Calu3 (cell line): ENCODE results near the gene TANGO6. TPM values are rescaled to one million over a fixed set of nuclear protein-coding genes. Genes with fewer than 3 reads are reported as not detected.

Experiments
- Bru-seq: library from RNA; stranded (reverse); fragments of 400-500 nt; gene quantifications from one replicate; lab custom pipeline; 2021; lab: Mats Ljungman, UMichigan
- BruChase-seq, 2 experiments: library from RNA; stranded (reverse); fragments of 400-500 nt; gene quantifications; one replicate each; lab custom pipeline; 2021; lab: Mats Ljungman, UMichigan
- BruUV-seq: library from RNA; stranded (reverse); fragments of 400-500 nt; replicated peaks from 2 replicates; lab custom pipeline; 2021; lab: Mats Ljungman, UMichigan
- CTCF ChIA-PET: fragments of 300-600 bp; sonication (Branson Sonifier 250); formaldehyde crosslinking; loops from one replicate; lab custom pipeline; 2022; ENCODE audit warnings: antibody characterized with exemption; lab: Charles Lee
- DNase-seq: peaks from one replicate; pipeline ENCODE4 v3.0.0; 2022
- H3K27ac Mint-ChIP-seq: one replicate; pipeline ENCODE4 v1.8.0; 2022; ENCODE audit warnings: mixed read lengths; ENCODE audit not compliant: unreplicated experiment
- H3K27me3 Mint-ChIP-seq: one replicate; pipeline ENCODE4 v1.8.0; 2022; ENCODE audit warnings: mixed read lengths; ENCODE audit not compliant: unreplicated experiment
- H3K36me3 Mint-ChIP-seq: one replicate; pipeline ENCODE4 v1.8.0; 2022; ENCODE audit warnings: mild to moderate bottlenecking, moderate library complexity, mixed read lengths; ENCODE audit not compliant: insufficient read depth, unreplicated experiment
- H3K4me1 Mint-ChIP-seq: one replicate; pipeline ENCODE4 v1.8.0; 2022; ENCODE audit warnings: mild to moderate bottlenecking, low read depth, mixed read lengths; ENCODE audit not compliant: unreplicated experiment
- H3K4me3 Mint-ChIP-seq: one replicate; pipeline ENCODE4 v1.8.0; 2022; ENCODE audit warnings: mild to moderate bottlenecking, low read depth, moderate library complexity, mixed read lengths; ENCODE audit not compliant: unreplicated experiment
- H3K9me3 Mint-ChIP-seq: one replicate; pipeline ENCODE4 v1.8.0; 2022; ENCODE audit warnings: low read depth, mixed read lengths; ENCODE audit not compliant: unreplicated experiment
- CTCF ChIP-seq: fragments of 200-600 bp; IDR thresholded peaks from one replicate; pipeline ENCODE4 v1.8.0; 2022; ENCODE audit warnings: antibody characterized with exemption; ENCODE audit not compliant: unreplicated experiment
- intact Hi-C: fragments of 100-400 bp; cut with micrococcal nuclease; formaldehyde crosslinking; loops from one replicate; pipeline ENCODE4 v1.10.0; 2022; ENCODE audit not compliant: unreplicated experiment
- long read RNA-seq: library from polyadenylated mRNA; stranded (forward); transcript quantifications from one replicate; pipeline ENCODE4 v2.0.0, GENCODE V29; 2022
- total RNA-seq: library from RNA; stranded (reverse); gene quantifications from 2 replicates; pipeline ENCODE4 v1.2.3, GENCODE V29; 2022

The TANGO6 gene
- total RNA-seq (18.0 TPM in 2 replicates), Bru-seq, nascent RNA (percentile 59 among the genes with signal in this experiment), BruChase-seq, experiment 1, labeled RNA remaining after a 6-hour chase (percentile 55 among the genes with signal in this experiment), BruChase-seq, experiment 2, labeled RNA remaining after a 2-hour chase (percentile 50 among the genes with signal in this experiment)
- long read RNA-seq, full-length matches to known transcripts, result 3 of 6 reads
- long read RNA-seq, partial matches to known transcripts, result 2 of 6 reads
- long read RNA-seq, other reads (novel, unspliced or antisense), result 1 of 6 reads

DNA sequence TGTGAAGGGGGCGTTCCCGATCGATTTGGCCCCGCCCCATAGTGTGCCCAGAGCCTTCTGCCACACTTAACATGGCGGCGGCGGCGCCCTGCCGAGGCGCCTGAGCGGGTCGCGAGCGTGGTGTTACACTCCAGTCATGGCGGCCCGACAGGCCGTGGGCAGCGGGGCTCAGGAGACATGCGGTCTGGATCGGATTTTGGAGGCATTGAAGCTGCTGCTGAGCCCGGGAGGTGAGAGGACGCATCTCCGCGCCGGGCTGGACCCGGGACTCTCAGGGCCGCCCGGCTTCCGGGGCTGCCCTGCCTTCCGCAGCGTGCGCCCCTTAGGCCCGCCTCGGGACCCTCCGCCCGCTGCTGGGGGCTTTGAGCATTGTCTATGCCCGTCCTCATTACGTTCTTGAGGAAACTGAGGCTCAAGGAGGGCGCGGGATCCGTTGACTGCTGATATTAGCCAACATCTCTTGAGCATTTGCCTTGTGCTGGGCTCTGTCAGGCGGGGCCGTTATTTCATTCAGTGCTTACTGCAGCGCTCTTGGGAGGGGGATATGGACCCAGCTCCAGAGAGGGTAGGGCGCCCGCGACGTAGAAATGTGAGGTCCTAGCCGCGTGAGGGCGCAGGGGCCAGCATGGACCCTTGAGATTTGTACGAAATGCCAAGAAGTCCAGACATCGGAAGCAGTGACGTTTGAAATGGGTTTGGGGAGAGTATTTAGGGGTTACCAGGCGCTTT is at the start of gene TANGO6:
TANGO6 (plus strand) TSS at position 50 of the 729 bp plus-strand sequence; CDS start at position 137, 87 bp downstream.
- Mint-ChIP-seq H3K4me3 (peak within 1 kb of the TSS; percentile 69), H3K9me3 (no peaks in the 10 kb centered on the region), H3K27ac (peak within 1 kb of the TSS; percentile 27), H3K27me3 (no peaks in the 10 kb centered on the region), H3K36me3 (peaks cover 30% of the 10 kb centered on the region), H3K4me1 (peaks cover 8% of the 10 kb centered on the region)
- CTCF ChIA-PET, result interaction anchor here (1.0 to 2.5 kb wide), 3 partner anchors 136 to 280 kb away, joined by 3 to 7 read pairs (median 4); no protein-coding TSS in a partner anchor
- no TSS peak for BruUV-seq
- DNase-seq, result peak; percentile 92
- TF ChIP-seq CTCF, result peak; percentile 21
- intact Hi-C loops, result loop anchor here (5.0 kb wide), 2 partner anchors 136 to 316 kb away; no protein-coding TSS in a partner anchor

DNA sequence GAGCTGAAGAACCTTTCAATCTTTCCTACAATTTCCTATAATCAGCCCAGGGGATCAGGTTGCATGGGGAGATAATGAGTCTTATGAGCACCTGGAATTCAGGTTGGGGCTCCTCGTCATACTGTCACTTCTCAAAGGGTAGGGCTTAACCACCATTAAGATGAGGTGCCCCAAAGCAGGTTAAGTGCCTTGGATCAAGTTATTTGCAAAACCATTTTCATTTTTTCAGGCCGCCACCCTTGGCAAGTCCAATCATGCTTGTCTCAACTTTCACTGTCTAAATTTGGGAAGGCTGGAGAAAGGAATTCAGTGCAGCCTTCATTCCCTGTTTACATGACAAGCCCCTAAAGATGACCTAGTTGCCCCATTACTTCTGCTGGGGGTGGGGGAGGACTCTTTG is 44.9 kb upstream of the TANGO6 start:
- no TSS peak for BruUV-seq
- Mint-ChIP-seq H3K36me3 (peaks cover 23% of the 10 kb centered on the region), H3K4me3 (no peak overlapping the region), H3K4me1 (peaks cover 37% of the 10 kb centered on the region), H3K9me3 (no peaks in the 10 kb centered on the region), H3K27ac (no peak overlapping the region), H3K27me3 (no peaks in the 10 kb centered on the region)
- CTCF ChIA-PET, result interaction anchor here (0.7 kb wide), 1 partner anchor 76 kb away, joined by 3 read pairs; no protein-coding TSS in a partner anchor
- DNase-seq, result no peak
- TF ChIP-seq CTCF, result no peak
- intact Hi-C loops, result no loop called here

GRCh38 chr16:68800257-68800875 is 43.0 kb upstream of the TANGO6 start:
- no peaks in the 10 kb centered on the region for H3K27me3 Mint-ChIP-seq
- peaks cover 35% of the 10 kb centered on the region for H3K36me3 Mint-ChIP-seq
- H3K27ac Mint-ChIP-seq, result peak overlapping the region; percentile 19
- H3K4me3 Mint-ChIP-seq, result no peak overlapping the region
- DNase-seq, result peak; percentile 87
- H3K4me1 Mint-ChIP-seq, result peaks cover 35% of the 10 kb centered on the region
- H3K9me3 Mint-ChIP-seq, result no peaks in the 10 kb centered on the region
- CTCF ChIA-PET, result interaction anchor here (0.9 to 1.3 kb wide), 4 partner anchors 63 to 271 kb away, joined by 3 to 7 read pairs (median 4); partner anchors contain the start of gene CDH1
- peak; percentile 83 for TF ChIP-seq CTCF
- BruUV-seq, result no TSS peak
- intact Hi-C loops, result loop anchor here (1.0 to 10.0 kb wide), 4 partner anchors 60 to 276 kb away; no protein-coding TSS in a partner anchor

- TF ChIP-seq CTCF, result no peak
- Mint-ChIP-seq H3K27me3 (no peaks in the 10 kb centered on the region), H3K36me3 (peaks cover 46% of the 10 kb centered on the region), H3K4me3 (no peak overlapping the region), H3K27ac (no peak overlapping the region), H3K9me3 (no peaks in the 10 kb centered on the region), H3K4me1 (peaks cover 35% of the 10 kb centered on the region)
- BruUV-seq, result no TSS peak
- intact Hi-C loops, result loop anchor here (5.0 to 10.0 kb wide), 2 partner anchors 210 to 277 kb away; no protein-coding TSS in a partner anchor
- CTCF ChIA-PET, result interaction anchor here (0.9 to 1.5 kb wide), 2 partner anchors 11 to 62 kb away, joined by 3 read pairs; no protein-coding TSS in a partner anchor
- DNase-seq, result no peak
These were observed 41.1 kb upstream of the TANGO6 start for GRCh38 chr16:68802190-68802589.
